ENCODE results near the gene C1orf159.
A peak's percentile ranks its signal among the peaks of the same experiment; 100 is the strongest.

The C1orf159 gene

GRCh38 chr1:1163538-1164070, 47.7 kb upstream of the C1orf159 start:
- Histone ChIP-seq H3K9me3 (ENCODE audit: control insufficient read depth, low read length) (no peaks in the 10 kb centered on the region), H3K27ac (no peak overlapping the region), H3K36me3 (ENCODE audit: control insufficient read depth, insufficient read depth, low read length) (no peaks in the 10 kb centered on the region), H3K27me3 (ENCODE audit: control insufficient read depth, insufficient read depth, low read length) (no peaks in the 10 kb centered on the region), H2AFZ (peak overlapping the region; percentile 72), H3K79me2 (no peaks in the 10 kb centered on the region), H3K4me2 (ENCODE audit: low read length) (peak overlapping the region; percentile 96), H3K4me3 (ENCODE audit: low read depth, low read length) (peak overlapping the region; percentile 91), H3K4me1 (no peaks in the 10 kb centered on the region), H3K9ac (no peak overlapping the region)
- TF ChIP-seq, protein P1, sequence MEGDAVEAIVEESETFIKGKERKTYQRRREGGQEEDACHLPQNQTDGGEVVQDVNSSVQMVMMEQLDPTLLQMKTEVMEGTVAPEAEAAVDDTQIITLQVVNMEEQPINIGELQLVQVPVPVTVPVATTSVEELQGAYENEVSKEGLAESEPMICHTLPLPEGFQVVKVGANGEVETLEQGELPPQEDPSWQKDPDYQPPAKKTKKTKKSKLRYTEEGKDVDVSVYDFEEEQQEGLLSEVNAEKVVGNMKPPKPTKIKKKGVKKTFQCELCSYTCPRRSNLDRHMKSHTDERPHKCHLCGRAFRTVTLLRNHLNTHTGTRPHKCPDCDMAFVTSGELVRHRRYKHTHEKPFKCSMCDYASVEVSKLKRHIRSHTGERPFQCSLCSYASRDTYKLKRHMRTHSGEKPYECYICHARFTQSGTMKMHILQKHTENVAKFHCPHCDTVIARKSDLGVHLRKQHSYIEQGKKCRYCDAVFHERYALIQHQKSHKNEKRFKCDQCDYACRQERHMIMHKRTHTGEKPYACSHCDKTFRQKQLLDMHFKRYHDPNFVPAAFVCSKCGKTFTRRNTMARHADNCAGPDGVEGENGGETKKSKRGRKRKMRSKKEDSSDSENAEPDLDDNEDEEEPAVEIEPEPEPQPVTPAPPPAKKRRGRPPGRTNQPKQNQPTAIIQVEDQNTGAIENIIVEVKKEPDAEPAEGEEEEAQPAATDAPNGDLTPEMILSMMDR (IDR thresholded peaks at IDR 0.05): no peak

DNA sequence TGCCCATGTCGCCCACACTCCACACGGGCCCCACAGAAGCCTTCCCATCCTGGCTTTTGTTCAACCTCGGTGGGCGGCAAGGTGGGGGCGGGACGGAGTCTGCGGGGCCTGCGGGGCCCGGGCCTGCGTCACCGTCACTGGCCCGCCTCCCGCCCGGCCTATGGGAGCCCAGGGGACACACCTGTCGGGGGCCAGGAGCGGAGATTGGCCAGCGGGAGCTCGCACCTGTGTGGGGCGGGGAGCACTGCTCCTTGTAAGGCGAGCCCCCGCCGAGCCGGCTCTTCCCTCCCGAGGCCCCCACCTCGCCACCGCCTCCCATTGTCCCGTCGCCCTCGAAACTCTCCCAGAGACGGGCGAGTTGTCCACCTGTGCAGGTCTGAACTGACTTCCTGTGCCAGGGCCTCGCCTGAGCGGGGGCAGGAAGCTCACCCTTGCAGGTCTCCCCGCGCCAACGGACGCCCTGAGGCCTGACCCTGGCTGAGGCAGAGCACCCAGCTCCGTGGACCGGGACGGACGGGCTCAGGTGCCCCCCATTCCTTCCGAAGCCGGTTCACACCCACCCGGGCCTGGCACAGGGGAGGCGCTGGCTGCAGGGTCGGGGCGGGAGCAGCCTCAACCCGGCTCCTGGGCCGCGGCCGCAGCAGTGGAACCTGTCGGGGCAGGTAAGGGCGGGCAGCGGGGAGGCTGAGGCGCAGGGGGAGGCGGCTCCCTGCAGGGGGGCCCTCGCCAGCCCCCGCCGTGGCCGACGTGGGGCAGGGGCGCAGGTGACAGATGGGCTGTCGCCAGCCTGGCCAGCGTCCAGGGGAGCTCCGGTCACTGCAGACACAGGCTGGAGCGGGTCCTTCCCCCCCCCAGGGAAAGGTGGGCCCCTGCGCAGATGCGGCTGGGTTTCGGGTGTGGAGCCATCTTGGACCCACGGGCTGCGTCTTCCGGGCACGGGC, 47.0 kb upstream of the C1orf159 start:
- H3K9me3 ChIP-seq (ENCODE audit: control insufficient read depth, low read length): no peaks in the 10 kb centered on the region
- no peaks in the 10 kb centered on the region for H3K27me3 ChIP-seq (ENCODE audit: control insufficient read depth, insufficient read depth, low read length)
- no peaks in the 10 kb centered on the region for H3K36me3 ChIP-seq (ENCODE audit: control insufficient read depth, insufficient read depth, low read length)
- H3K79me2 ChIP-seq: no peaks in the 10 kb centered on the region
- H3K4me3 ChIP-seq (ENCODE audit: low read depth, low read length): peak overlapping the region; percentile 91
- H3K9ac ChIP-seq: no peak overlapping the region
- peak overlapping the region; percentile 72 for H2AFZ ChIP-seq
- peak overlapping the region; percentile 57 for H3K27ac ChIP-seq
- peak overlapping the region; percentile 96 for H3K4me2 ChIP-seq (ENCODE audit: low read length)
- TF ChIP-seq, protein P1 (IDR thresholded peaks at IDR 0.05): no peak
- H3K4me1 ChIP-seq: no peaks in the 10 kb centered on the region

DNA sequence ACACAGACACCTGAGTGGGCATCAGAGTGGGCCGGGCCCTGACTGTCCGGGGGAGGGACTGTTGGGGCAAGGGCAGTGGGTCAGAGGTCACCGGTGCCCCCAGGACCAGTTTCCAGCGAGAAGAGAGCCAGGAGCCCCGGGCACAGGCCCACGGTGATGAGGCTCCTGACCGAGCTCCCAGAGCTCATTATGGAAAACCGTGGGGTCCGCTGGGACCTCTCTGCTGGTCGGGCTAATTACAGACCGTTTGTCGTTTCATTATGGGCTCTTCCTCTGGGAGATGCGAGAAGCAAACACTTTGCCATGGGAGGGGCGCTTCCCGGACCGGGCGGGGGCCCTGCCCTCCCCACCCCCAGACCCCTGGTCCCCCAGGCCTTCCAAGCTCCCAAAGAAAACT, 45.8 kb upstream of the C1orf159 start:
- H3K4me2 ChIP-seq (ENCODE audit: low read length): peak overlapping the region; percentile 96
- H3K79me2 ChIP-seq: no peaks in the 10 kb centered on the region
- H3K9me3 ChIP-seq (ENCODE audit: control insufficient read depth, low read length): no peaks in the 10 kb centered on the region
- H3K4me3 ChIP-seq (ENCODE audit: low read depth, low read length): no peak overlapping the region
- TF ChIP-seq, protein P1 (IDR thresholded peaks at IDR 0.05): no peak
- no peaks in the 10 kb centered on the region for H3K27me3 ChIP-seq (ENCODE audit: control insufficient read depth, insufficient read depth, low read length)
- no peak overlapping the region for H3K27ac ChIP-seq
- H3K4me1 ChIP-seq: no peaks in the 10 kb centered on the region
- H3K9ac ChIP-seq: no peak overlapping the region
- H3K36me3 ChIP-seq (ENCODE audit: control insufficient read depth, insufficient read depth, low read length): no peaks in the 10 kb centered on the region
- no peak overlapping the region for H2AFZ ChIP-seq

- H3K9ac ChIP-seq: no peak overlapping the region
- no peaks in the 10 kb centered on the region for H3K4me1 ChIP-seq
- H3K27me3 ChIP-seq (ENCODE audit: control insufficient read depth, insufficient read depth, low read length): no peaks in the 10 kb centered on the region
- TF ChIP-seq, protein P1 (IDR thresholded peaks at IDR 0.05): no peak
- H3K4me2 ChIP-seq (ENCODE audit: low read length): no peak overlapping the region
- no peaks in the 10 kb centered on the region for H3K36me3 ChIP-seq (ENCODE audit: control insufficient read depth, insufficient read depth, low read length)
- H3K9me3 ChIP-seq (ENCODE audit: control insufficient read depth, low read length): no peaks in the 10 kb centered on the region
- no peak overlapping the region for H3K4me3 ChIP-seq (ENCODE audit: low read depth, low read length)
- no peak overlapping the region for H2AFZ ChIP-seq
- H3K27ac ChIP-seq: no peak overlapping the region
- H3K79me2 ChIP-seq: no peaks in the 10 kb centered on the region
These were observed 45.3 kb upstream of the C1orf159 start for GRCh38 chr1:1161078-1161682.

All from parathyroid adenoma (tissue), 2 donors.